HCT116 (cell line): ENCODE results near the gene GNAI2. TPM values are rescaled to one million over a fixed set of nuclear protein-coding genes. Genes with fewer than 3 reads are reported as not detected.
A peak's percentile ranks its signal among the peaks of the same experiment; 100 is the strongest.

ENCODE experiments used
- ATAC-seq: fragments of 200-7000 bp; cut with Tn5 transposase; 2 replicates; pipeline ENCODE4 v1.9.1; 2020; ENCODE audit warnings: mild to moderate bottlenecking, moderate library complexity
- BruUV-seq: library from RNA; stranded (reverse); fragments of 400-500 nt; replicated peaks from 2 replicates; lab custom pipeline; 2021; lab: Mats Ljungman, UMichigan
- CTCF ChIA-PET: fragments of 300-600 bp; sonication (Branson Sonifier 250); formaldehyde crosslinking; loops from one replicate; lab custom pipeline; 2021; ENCODE audit warnings: antibody characterized with exemption; lab: Charles Lee
- POLR2A ChIA-PET: fragments of 300-600, 350-600 bp; sonication (Branson Sonifier 250); formaldehyde crosslinking; loops from one replicate; lab custom pipeline; 2021; ENCODE audit warnings: antibody characterized with exemption; lab: Charles Lee
- RAD21 ChIA-PET, 2 experiments: fragments of 300-600 bp; sonication (Branson Sonifier 250); formaldehyde crosslinking; loops; one replicate each; lab custom pipeline; 2023; ENCODE audit warnings: low total read pairs in 2 of 2; ENCODE audit not compliant: uncharacterized antibody in 2 of 2, unreplicated experiment in 2 of 2, low non-redundant PET in 1 of 2; lab: Charles Lee
- DNase-seq: peaks from one replicate; pipeline ENCODE4 v3.0.0-alpha.2; 2010; ENCODE audit warnings: low read depth, low spot score
- H2AFZ ChIP-seq: fragments of 200-600 bp; shearing (Covaris generic), sonication (generic); 2 replicates; pipeline ENCODE4 v1.6.1; 2017; ENCODE audit warnings: low read depth, mixed run types, mixed read lengths, antibody characterized with exemption, low read length; ENCODE audit not compliant: poor library complexity, severe bottlenecking
- H3K27ac ChIP-seq: 2 replicates; pipeline ENCODE4 v1.5.1; 2012; ENCODE audit warnings: low read depth, low read length
- H3K27me3 ChIP-seq: fragments of 200-600 bp; sonication (generic); 2 replicates; pipeline ENCODE4 v1.6.1; 2016; ENCODE audit warnings: mixed run types, low read length, mixed read lengths; ENCODE audit not compliant: insufficient read depth
- H3K36me3 ChIP-seq, 2 experiments: fragments of 200-500 bp in 1 of 2; fragments of 200-600 bp in 1 of 2; sonication (Bioruptor generic) in 1 of 2; sonication (generic) in 1 of 2; 2 replicates each; pipeline versions ENCODE4 v1.5.1 to v1.6.1; 2014 to 2016; ENCODE audit warnings: low read length in 2 of 2, inconsistent platforms in 1 of 2, mixed read lengths in 1 of 2, mixed run types in 1 of 2; ENCODE audit not compliant: insufficient read depth in 2 of 2, control insufficient read depth in 1 of 2
- H3K4me1 ChIP-seq, 2 experiments: fragments of 200-600 bp in 1 of 2; sonication (generic) in 1 of 2; 2 replicates each; pipeline versions ENCODE4 v1.5.1 to v1.6.1; 2012 to 2017; ENCODE audit warnings: low read length in 2 of 2, inconsistent platforms in 1 of 2, mild to moderate bottlenecking in 1 of 2, mixed read lengths in 1 of 2, mixed run types in 1 of 2, moderate library complexity in 1 of 2; ENCODE audit not compliant: insufficient read depth in 2 of 2, control insufficient read depth in 1 of 2
- H3K4me2 ChIP-seq: fragments of 200-600 bp; sonication (generic); 2 replicates; pipeline ENCODE4 v1.6.1; 2017; ENCODE audit warnings: mixed run types, low read length, mixed read lengths
- H3K4me3 ChIP-seq, 2 experiments: fragments of 200-600 bp in 1 of 2; sonication (generic) in 1 of 2; replicated peaks in 1 of 2; 2 replicates each; pipeline ENCODE4 v1.5.1; 2011 to 2016; ENCODE audit warnings: low read length in 2 of 2, control low read depth in 1 of 2, low read depth in 1 of 2, mild to moderate bottlenecking in 1 of 2, mixed read lengths in 1 of 2, mixed run types in 1 of 2
- H3K79me2 ChIP-seq: fragments of 200-600 bp; sonication (generic); 2 replicates; pipeline ENCODE4 v1.6.1; 2017; ENCODE audit warnings: mild to moderate bottlenecking, mixed run types, low read length, moderate library complexity, mixed read lengths; ENCODE audit not compliant: insufficient read depth
- H3K9ac ChIP-seq: fragments of 200-600 bp; sonication (generic); 2 replicates; pipeline ENCODE4 v1.6.1; 2016; ENCODE audit warnings: low read length, mixed read lengths
- H3K9me2 ChIP-seq: fragments of 200-600 bp; sonication (generic), shearing (Covaris generic); 2 replicates; pipeline ENCODE4 v1.6.1; 2017; ENCODE audit warnings: mixed run types, mild to moderate bottlenecking, moderate library complexity; ENCODE audit not compliant: insufficient read depth
- H3K9me3 ChIP-seq, 2 experiments: fragments of 200-500 bp in 1 of 2; fragments of 200-600 bp in 1 of 2; sonication (Bioruptor generic) in 1 of 2; sonication (generic) in 1 of 2; 2 replicates each; pipeline ENCODE4 v1.6.1; 2014 to 2017; ENCODE audit warnings: low read length in 2 of 2, mixed read lengths in 2 of 2, inconsistent platforms in 1 of 2, low read depth in 1 of 2, mild to moderate bottlenecking in 1 of 2, mixed run types in 1 of 2, moderate library complexity in 1 of 2; ENCODE audit not compliant: control insufficient read depth in 1 of 2, insufficient read depth in 1 of 2
- H4K20me1 ChIP-seq: fragments of 200-600 bp; sonication (generic), shearing (Covaris generic); 2 replicates; pipeline ENCODE4 v1.6.1; 2017; ENCODE audit warnings: mixed run types, mild to moderate bottlenecking, moderate library complexity; ENCODE audit not compliant: insufficient read depth
- ATF3 ChIP-seq: IDR thresholded peaks from 2 replicates; pipeline ENCODE4 v1.6.1; 2012
- EZH2 ChIP-seq: fragments of 200-600 bp; sonication (generic); IDR thresholded peaks from 2 replicates; pipeline ENCODE4 v1.6.1; 2017; ENCODE audit warnings: antibody characterized with exemption, mixed run types
- EZH2phosphoT487 ChIP-seq: fragments of 200-600 bp; IDR thresholded peaks from 2 replicates; pipeline ENCODE4 v1.6.1; 2018; ENCODE audit warnings: antibody characterized with exemption, borderline replicate concordance
- JUND ChIP-seq: IDR thresholded peaks from 2 replicates; pipeline ENCODE4 v1.6.1; 2012
- MAX ChIP-seq: IDR thresholded peaks from 2 replicates; pipeline ENCODE4 v1.6.1; 2012
- RAD21 ChIP-seq: IDR thresholded peaks from 2 replicates; pipeline ENCODE4 v1.6.1; 2012; ENCODE audit warnings: low read depth, mild to moderate bottlenecking
- YY1 ChIP-seq: IDR thresholded peaks from 2 replicates; pipeline ENCODE4 v1.6.1; 2011; ENCODE audit warnings: low read length, low read depth, moderate library complexity, mild to moderate bottlenecking; ENCODE audit not compliant: insufficient replicate concordance; ENCODE audit errors: extremely low read depth
- ZFX ChIP-seq: fragments of 450-650 bp; IDR thresholded peaks from 2 replicates; pipeline ENCODE4 v1.6.1; 2017
- ZNF274 ChIP-seq: fragments of 200-500 bp; sonication (Bioruptor generic); IDR thresholded peaks from 2 replicates; pipeline ENCODE4 v1.6.1; 2014; ENCODE audit warnings: mild to moderate bottlenecking, low read depth, low read length, inconsistent platforms
- intact Hi-C: fragments of 100-400 bp; cut with micrococcal nuclease; formaldehyde crosslinking; loops from 2 replicates; pipeline ENCODE4 v1.10.0; 2022
- total RNA-seq: library from RNA; stranded (reverse); gene quantifications from one replicate; pipeline ENCODE4 v1.2.1, GENCODE V29; 2021; ENCODE audit not compliant: unreplicated experiment

The GNAI2 gene
- total RNA-seq, 1 experiment from 2014 or later = 170 TPM

DNA sequence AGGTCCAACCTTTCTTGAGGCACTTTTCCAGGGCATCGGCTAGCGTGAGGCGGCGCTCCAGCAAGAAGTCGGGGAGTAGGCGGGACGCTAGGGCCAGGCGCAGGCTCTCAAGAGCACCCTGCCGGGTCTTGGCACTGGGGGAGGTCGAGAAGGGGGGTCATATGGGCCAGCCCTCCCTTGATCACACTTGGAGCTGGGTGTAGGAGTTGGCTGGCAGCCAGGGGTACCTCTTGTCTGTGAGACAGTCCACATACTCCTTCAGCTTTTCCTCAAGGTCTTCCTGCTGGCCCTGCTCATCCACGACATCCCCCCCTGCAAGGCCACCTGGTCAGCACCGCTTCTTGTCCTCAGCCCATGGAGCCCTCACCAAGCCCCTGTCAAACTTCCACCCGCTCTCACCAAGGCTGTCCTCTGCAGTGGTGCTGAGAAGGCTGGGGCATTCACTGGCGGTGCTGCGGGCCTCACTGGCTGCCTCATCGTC lies 54.2 kb downstream of the GNAI2 start:
- no peaks in the 10 kb centered on the region for H3K27me3 ChIP-seq
- no peak for TF ChIP-seq YY1
- TF ChIP-seq ZFX = no peak
- no peak for TF ChIP-seq ZNF274
- no peak for TF ChIP-seq RAD21
- TF ChIP-seq EZH2 = no peak
- no peak for TF ChIP-seq MAX
- TF ChIP-seq EZH2phosphoT487 = no peak
- no peak for TF ChIP-seq ATF3
- no peak for TF ChIP-seq JUND
- peaks cover 42% of the 10 kb centered on the region for H3K79me2 ChIP-seq
- H4K20me1 ChIP-seq = no peaks in the 10 kb centered on the region
- peak overlapping the region; percentile 85 for H3K4me2 ChIP-seq
- ATAC-seq (no peak), DNase-seq (no peak)
- H3K4me1 ChIP-seq = peaks cover 11 to 17% of the 10 kb centered on the region in 2 experiments
- intact Hi-C loops = no loop called here
- peak overlapping the region; percentile 98 to 99; a peak in 3 of 4 replicates for H3K4me3 ChIP-seq
- H3K9me2 ChIP-seq = no peaks in the 10 kb centered on the region
- peak overlapping the region; percentile 95; the same call in 1 of the 2 replicates for H3K27ac ChIP-seq
- no peak overlapping the region for H3K9ac ChIP-seq
- no peak overlapping the region for H2AFZ ChIP-seq
- ChIA-PET RAD21 (no interaction called here), POLR2A (no interaction called here), CTCF (no interaction called here)
- no TSS peak for BruUV-seq
- peaks cover 23 to 45% of the 10 kb centered on the region in 2 experiments for H3K36me3 ChIP-seq
- no peaks in the 10 kb centered on the region for H3K9me3 ChIP-seq
